Cardiac fibroblast (primary cell): Measurements from ENCODE around the gene MPZL2.

ENCODE experiments used
- DNase-seq, 2 donors: peaks; one replicate each; pipeline versions ENCODE4 v3.0.0 to v3.0.0-alpha.2; 2010; ENCODE audit warnings: low read depth in 2 of 2
- H3K4me3 ChIP-seq, 2 donors: replicated peaks in 1 of 2; 1 replicate in 1 of 2; 2 replicates in 1 of 2; pipeline ENCODE4 v1.5.1; 2011; ENCODE audit warnings: low read depth in 2 of 2, low read length in 2 of 2, mild to moderate bottlenecking in 2 of 2, moderate library complexity in 1 of 2
- TF ChIP-seq, protein P1 (sequence below): IDR thresholded peaks from one replicate; pipeline ENCODE4 v1.5.1; 2011; ENCODE audit warnings: low read depth, mild to moderate bottlenecking, low read length, inconsistent platforms

MPZL2 gene

DNA sequence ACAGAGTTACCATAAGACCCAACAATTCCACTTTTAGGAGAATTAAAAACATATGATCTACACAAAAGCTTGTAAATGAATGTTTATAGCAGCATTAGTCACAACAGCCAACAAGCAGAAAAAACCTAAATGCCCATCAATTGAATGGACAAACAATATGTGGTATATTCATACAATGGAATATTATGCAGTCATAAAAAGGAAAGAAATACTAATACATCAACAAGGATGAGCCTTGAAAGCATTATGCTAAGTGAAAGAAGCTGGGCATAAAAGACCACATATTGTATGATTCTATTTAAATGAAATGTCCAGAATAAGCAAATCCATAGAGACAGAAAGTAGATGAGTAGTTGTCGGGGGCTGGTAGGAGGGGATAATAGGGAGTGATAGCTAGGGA lies 5.0 kb downstream of the MPZL2 start:
- no peak overlapping the region for H3K4me3 ChIP-seq
- TF ChIP-seq, protein P1, sequence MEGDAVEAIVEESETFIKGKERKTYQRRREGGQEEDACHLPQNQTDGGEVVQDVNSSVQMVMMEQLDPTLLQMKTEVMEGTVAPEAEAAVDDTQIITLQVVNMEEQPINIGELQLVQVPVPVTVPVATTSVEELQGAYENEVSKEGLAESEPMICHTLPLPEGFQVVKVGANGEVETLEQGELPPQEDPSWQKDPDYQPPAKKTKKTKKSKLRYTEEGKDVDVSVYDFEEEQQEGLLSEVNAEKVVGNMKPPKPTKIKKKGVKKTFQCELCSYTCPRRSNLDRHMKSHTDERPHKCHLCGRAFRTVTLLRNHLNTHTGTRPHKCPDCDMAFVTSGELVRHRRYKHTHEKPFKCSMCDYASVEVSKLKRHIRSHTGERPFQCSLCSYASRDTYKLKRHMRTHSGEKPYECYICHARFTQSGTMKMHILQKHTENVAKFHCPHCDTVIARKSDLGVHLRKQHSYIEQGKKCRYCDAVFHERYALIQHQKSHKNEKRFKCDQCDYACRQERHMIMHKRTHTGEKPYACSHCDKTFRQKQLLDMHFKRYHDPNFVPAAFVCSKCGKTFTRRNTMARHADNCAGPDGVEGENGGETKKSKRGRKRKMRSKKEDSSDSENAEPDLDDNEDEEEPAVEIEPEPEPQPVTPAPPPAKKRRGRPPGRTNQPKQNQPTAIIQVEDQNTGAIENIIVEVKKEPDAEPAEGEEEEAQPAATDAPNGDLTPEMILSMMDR = no peak
- DNase-seq = no peak

- no peak for DNase-seq
Measured at GRCh38 chr11:118258410-118258809, 5.7 kb downstream of the MPZL2 start.

DNA sequence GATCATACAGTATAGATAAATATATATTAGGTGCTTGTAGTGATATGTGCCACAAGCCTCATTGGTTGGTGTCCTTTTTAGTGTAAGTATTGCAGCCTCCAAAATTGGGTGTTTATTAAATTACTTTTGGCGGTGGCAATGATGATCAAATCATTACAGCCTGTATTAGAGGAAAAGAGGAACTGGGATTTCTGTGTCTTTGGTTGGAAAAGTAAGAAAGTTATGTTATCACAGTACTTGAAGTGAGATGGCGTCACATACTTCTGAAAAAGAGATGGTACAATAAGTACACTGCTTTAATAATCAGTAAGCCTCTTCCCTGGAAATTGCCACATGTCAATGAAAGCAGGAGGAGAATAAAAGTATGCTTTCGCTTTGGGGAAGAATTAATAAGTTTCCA lies 11.4 kb downstream of the MPZL2 start:
- no peak for DNase-seq
- H3K4me3 ChIP-seq = no peak overlapping the region

More at GRCh38 chr11:118258410-118258809, 5.7 kb downstream of the MPZL2 start:
- no peak overlapping the region for H3K4me3 ChIP-seq
- TF ChIP-seq, protein P1 = peak; percentile 17

DNA sequence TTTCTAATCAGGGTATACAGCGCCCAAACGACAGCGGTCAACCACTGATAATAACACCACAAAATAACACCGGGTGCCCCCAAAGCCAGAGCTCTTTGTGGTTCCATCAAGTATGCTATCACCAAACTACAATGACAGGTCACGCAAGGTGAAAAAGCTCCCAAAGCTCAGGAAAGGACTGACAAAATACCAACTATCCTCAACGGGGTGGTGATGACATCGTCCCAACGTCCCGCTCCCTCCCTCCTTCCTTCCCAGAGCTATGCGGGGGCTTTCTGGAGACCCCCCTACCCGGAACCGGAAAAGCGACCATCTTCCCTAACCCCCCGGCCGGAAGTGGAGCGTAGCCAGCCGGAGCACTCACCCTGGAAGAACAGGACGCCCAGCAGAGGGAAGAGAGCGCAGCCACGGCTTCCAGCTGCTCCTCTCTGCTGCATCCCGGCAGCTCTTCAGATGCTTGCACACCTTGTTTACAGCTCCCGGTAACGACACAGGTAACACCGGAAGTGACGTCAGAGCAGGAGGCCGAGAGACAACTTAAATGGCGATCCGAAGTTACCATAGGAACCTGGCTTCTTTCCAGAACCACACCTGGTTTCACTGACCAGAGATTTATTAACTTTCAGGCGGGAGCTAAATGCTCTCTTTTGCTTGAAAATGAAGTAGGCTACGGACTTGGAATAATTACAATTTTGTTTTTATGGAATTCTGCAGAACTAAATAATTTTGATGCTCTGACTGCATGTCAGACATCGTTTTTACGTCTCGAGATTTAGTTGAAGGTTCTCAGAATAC lies 12.0 kb downstream of the MPZL2 start, which contains the start of gene MPZL3:
TSS of gene MPZL3 (minus strand) at position 508 of the 795 bp plus-strand sequence. CDS start at position 437, 71 bp downstream.
- H3K4me3 ChIP-seq = peak within 1 kb of the TSS; percentile 83 to 84
- TF ChIP-seq, protein P1 = no peak
- peak; percentile 69 to 76 for DNase-seq

More for the DNA sequence above, 11.4 kb downstream of the MPZL2 start:
- TF ChIP-seq, protein P1 = no peak

DNA sequence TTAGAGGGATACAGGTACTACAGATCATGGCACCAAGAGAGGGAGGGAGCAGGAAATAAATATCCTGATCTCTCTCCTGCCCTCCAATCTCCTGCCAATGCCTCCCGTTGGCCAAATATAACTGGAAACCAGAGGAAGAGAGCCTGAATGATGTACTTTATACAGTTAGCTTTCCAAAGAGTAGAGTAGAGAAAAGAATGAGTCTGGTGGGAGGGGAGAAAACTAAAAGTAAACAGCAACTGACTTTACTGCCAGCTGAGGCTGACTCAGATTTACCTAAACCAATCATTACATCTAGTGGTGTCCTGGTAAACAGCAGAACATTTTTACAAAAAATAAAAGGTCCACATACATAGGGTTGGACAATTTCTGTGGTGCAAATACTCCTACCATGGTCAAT lies 17.1 kb downstream of the MPZL2 start:
- TF ChIP-seq, protein P1 = no peak
- peak in 1 of 2 donors; percentile 38 for DNase-seq
- no peak overlapping the region for H3K4me3 ChIP-seq

- no peak overlapping the region for H3K4me3 ChIP-seq
- peak in 1 of 2 donors; percentile 45 for DNase-seq
- TF ChIP-seq, protein P1 = no peak
Measured at GRCh38 chr11:118245936-118246562, 18.0 kb downstream of the MPZL2 start.
